ENCODE results near the gene GGTLC1. TPM values are rescaled to one million over a fixed set of nuclear protein-coding genes. Genes with fewer than 3 reads are reported as not detected.
"Not testable (repeated sequence)": the region's sequence is repeated elsewhere in the genome, so short reads cannot be mapped to it uniquely, and the experiment has no call there.

GGTLC1 gene
- not detected for polyA plus RNA-seq (ENCODE audit: insufficient read length)
- long read RNA-seq, donor 1: 0 reads
- long read RNA-seq, donor 2: 0 reads
- long read RNA-seq, donor 3: 0 reads
- long read RNA-seq, donor 4: 0 reads
- long read RNA-seq, donor 5: 0 reads
- long read RNA-seq, donor 6: 0 reads
- long read RNA-seq, donor 7: 0 reads
- long read RNA-seq, donor 8: 0 reads

- DNase-seq: no peak
These were observed at the start of gene GGTLC1 for GRCh38 chr20:23988561-23988960. Gene GGTLC1, minus strand, starts transcription at chr20:23988779. Its CDS starts 2,168 bp downstream, at chr20:23986611.

GRCh38 chr20:24034820-24035219 lies 46.2 kb upstream of the GGTLC1 start:
- DNase-seq: no peak

DNA sequence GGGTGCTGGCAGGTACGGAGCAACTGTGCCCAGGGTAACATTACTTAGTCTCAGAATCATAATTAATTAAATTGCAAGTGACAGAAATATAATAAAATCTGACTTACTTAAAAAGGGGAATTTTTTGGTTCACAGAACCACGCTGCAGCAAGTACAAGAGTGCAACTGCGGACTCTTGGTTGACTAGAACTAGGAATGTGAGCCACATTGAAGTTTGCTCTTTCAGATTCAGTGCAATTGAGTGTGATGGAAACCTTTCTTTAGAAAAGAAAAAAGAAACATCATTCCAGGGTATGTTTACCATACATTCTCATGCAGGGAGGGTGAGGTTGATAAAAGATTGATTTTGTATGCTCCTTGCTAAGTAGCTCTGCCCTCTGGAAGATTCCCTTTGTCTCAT lies 45.0 kb upstream of the GGTLC1 start:
- DNase-seq: no peak

GRCh38 chr20:24033151-24033550 lies 44.6 kb upstream of the GGTLC1 start:
- no peak for DNase-seq

GRCh38 chr20:24032400-24032898 lies 43.9 kb upstream of the GGTLC1 start:
- no peak for DNase-seq

DNA sequence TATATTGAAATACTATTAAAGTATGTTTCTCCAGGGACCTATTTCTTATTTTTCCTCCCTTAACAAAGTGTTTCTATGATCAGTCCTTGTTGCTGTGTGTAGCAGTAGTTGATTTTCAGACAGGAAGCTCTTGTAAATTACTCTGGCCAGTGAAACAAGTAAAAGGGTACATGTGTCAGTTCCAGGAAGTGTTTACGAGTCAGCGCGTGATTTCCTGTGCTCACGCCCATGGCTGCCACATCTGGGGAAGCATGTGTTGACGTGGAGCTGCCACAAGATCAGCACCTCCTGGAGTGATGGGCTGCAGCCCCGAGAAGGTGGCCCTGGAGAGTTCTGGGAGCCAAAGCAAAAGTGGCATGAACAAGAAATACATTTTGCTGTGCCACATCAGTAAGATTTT lies 38.6 kb upstream of the GGTLC1 start:
- no peak for DNase-seq

DNA sequence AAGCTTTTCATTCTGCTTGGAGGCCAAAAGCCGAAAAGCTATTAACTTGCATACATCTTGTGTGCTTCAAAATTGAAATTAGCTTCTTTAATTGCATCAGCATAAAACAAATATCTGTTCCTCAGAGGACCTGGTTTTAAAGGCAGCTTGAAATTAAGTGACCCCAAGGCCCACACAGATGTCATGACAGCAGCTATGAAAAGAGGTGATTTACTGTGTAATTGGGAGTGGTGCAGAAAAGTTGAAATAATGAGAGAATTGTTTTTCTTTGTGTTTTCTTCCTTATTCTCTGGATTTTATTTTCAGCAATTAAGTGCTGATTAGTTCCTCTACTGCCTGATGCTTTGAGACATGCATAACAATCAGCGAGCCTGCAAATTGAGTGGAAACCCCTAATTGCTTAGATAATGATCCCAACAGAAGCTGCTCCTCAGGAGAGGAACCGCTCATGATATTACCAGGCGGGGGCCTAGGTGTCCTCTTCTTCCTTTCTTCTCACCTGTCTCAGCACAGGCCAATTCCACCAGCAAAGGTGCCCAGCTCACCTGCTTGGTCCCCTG lies 34.1 kb upstream of the GGTLC1 start:
- DNase-seq: no peak

- no peak for DNase-seq
These were observed 30.2 kb upstream of the GGTLC1 start for GRCh38 chr20:24018796-24019195.

DNA sequence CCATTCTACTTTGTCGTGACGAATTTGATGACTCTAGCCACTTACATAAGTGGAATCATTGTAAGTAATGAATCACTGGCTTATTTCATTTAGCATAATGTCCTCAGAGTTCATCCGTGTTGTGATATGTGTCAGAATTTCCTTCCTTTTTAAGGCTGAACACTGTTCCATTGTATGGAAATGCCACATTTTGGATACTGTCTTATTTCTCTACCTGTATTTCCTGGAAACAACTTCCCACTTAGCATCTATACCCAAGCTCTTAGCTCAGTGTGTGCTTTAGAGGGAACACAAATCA lies 28.8 kb upstream of the GGTLC1 start:
- no peak for DNase-seq

DNA sequence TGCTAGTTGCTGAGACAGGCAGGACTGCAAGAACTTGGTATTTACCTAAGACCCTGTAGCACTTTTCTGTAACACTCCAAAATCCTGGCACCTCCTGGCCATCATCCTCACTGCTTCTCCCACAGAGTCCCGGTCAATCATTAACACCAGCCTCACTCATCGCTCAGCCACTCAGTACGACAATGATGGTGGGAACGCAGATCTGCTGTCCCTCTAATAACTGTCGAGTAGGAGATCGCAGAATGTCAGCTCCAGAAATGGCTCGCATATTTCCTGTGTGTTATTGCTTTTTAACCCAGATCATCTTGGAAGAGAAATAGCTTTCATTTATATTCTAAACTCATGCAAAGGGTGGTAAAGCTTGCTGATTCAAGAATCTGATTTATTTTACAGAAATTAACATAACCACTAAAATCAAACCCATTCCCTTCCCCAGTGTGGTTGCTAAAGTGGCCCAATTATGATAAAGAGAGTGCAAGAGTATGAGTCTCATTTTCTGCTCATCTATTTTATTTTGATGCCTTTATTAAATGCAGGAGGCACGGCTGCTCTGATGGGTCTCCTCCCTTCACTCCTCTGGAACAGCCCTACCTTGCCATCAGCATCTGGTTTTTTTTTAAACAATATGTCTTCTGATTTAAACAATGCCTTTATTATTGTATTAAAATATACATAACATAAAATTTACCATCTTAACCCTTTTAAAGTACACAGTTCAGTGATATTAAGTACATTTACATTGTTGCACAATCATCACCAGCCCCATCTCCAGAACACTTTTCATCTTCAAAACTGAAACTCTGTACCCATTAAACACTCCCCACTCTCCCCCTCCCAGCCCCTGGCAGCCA lies 28.3 kb upstream of the GGTLC1 start:
- no peak for DNase-seq

GRCh38 chr20:24013953-24014352 lies 25.4 kb upstream of the GGTLC1 start:
- no peak for DNase-seq

DNA sequence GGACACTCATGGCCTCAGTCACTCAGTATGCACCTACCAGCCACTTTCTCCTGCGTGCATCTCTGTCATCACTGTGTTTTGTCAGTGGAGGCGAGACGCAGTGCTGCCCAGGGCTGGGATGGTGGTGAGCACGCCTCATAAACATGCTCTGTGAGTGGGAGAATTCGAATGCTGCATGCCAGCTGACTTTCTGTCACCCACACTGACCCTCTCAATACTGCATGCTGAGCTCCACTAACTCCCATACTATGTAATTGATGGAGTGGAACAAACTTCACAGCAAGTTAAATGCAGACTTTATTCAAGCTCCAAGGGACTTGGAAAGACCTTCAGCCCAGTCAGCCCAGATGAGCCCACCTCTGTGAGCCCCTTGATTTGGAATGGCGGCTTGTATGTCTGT lies 22.7 kb upstream of the GGTLC1 start:
- DNase-seq: peak; percentile 55

DNA sequence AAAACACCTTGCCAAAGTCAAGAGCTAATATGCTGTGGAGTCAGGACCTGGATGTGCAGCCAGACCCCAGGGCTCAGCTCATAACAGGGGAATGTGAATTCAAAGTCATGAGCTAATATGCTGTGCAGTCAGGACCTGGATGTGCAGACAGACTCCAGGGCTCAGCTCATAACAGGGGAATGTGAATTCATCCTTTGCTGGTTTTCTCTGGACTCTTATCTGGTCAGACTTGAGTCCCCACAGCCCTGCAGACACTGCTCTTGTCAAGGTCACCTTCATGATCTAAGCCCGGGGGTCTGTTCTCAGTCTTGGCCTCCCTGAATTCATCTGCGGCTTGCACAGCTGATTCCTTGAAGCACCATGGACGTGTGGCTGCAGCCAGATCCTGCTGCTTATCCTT lies 19.2 kb upstream of the GGTLC1 start:
- DNase-seq: no peak

DNA sequence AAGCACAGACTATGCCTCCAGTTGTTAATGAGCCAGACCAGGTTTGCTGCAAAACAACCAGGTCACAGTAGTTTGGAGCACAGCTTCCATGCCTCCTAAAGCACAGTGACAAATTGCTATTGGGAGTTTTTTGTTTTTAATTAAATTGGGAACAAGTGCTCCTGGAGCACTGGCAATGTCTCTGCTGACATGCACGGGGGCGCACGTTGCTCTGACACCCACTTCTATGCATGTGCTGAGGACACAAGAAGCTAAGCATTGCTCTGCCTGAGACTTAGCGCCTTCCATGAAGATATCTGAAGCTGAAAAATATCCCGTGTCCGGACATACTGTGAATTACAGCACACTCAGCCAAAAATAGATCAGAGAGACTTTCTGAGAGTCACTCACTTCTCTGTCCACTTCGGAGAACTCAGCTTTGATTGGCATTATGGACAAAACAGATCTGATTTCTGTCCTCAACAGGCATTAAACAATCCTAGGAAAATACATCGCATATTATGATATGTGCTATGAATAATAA lies 18.6 kb upstream of the GGTLC1 start:
- DNase-seq: no peak

DNA sequence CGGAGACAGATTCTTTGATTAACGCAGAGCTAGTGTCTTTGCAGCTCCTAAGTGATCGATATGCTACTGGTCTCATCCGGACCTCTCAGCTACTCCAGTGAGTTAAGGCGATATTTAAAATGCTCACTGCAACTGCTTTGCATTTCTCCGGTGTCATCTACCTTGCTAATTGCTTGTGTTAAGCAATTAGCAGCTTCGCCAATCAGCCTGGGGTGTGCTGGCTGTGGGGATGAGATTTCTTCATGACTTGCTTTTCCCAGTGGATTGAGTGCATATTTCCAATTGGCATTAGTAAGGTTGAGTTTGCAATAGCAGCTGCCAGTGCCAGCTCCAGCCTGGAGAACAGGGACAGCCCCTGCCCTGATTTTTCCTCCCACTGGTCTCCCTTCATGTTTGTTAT lies 18.0 kb upstream of the GGTLC1 start:
- DNase-seq: no peak

- DNase-seq: no peak
These were observed 15.9 kb upstream of the GGTLC1 start for GRCh38 chr20:24004471-24004870.

- DNase-seq: no peak
These were observed 14.3 kb upstream of the GGTLC1 start for GRCh38 chr20:24002896-24003295.

DNA sequence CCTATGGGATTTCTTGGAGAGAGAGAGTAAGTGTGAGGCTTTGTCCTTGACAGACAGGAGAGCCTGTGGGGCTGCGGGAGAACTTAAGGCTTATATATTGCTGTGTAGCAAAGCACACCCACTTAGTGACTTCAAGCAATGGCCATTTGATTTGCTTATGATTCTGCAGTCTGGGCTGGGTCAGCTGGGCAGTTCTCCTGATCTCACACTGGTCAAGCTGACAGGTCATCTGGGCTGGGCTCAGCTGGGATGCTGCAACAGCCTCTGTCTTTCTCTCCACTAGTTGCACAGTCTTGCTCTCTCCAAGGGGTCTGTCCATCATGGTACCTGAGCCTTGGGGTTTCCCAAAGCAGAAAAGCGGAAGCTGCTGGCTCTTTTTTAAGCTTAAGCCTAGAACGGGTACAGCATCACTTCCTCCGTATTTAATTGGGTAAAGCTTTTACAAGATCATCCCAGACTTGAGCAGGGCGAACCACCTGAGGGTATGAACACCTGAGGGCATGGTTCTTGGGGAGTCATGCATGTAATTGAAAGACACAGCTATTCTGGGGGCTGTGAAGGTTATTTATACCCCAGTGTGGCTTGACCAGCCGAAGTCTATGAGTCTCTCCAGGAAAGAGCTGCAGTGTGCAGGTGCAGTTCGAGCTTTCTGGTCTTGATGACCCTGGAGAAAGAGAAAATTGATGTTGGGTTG lies 13.3 kb upstream of the GGTLC1 start:
- no peak for DNase-seq

DNA sequence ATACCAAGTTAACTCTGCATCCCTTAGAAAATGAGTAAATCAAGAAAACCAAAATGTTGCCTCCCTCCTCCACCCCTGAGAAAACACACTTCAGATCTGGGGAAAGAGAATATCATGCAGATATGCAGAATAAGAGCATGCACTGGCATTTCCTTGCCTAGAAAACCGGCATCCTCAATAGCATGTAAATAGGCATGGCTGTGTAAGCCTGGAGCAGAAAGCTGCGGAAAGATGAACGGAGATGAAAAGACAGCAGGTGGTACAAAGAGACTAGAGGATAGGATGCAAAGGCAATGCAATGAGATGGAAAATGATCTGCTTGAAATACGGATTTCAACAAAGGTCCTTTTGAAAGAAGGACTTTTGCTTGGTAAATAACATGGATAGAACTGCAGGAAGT lies 10.3 kb upstream of the GGTLC1 start:
- no peak for DNase-seq

DNA sequence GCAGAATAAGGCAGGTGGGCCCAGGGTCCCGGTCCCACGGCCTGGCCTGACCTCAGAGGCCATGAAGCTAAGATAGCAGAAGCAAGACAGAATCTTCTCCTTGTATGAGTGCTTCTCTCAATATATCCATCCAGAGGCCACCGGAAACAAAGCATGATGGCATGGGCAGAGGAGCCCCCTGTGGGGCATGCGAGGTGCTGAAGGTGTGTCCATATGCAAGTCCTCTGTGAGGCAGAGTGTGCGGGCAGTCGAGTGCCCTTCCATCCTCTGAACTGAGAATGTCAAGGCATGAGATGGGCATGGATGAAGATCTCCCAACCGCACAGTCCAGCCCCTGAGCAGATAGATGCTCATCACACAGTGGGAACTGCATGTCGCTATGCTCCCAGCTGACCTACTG lies 9.8 kb upstream of the GGTLC1 start:
- no peak for DNase-seq

GRCh38 chr20:23995905-23996666 lies 7.5 kb upstream of the GGTLC1 start:
- no peak for DNase-seq

DNA sequence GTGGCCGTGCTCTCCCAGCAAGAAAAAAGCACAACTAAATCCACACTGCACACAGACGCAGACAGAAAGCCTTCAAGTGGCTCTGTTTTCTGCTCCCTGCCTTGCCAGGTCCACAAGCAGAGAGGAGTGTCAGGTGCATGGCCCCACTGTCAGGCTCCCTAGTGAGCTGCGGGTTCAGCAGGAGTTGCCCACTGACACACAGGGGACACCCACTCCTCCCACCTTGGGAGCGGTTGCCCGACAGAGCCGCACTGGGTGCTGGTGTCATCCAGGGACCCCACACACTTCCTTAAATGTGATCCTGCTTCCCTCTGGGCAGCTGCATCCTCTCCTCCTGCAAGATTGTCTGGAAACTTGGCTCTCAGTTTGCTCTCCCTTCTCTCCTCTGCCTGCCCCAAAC lies 6.7 kb upstream of the GGTLC1 start:
- not testable (repeated sequence) for DNase-seq

Measured in left kidney (tissue), 8 donors.